Measurements from ENCODE around the gene GRXCR1.

Gene GRXCR1

DNA sequence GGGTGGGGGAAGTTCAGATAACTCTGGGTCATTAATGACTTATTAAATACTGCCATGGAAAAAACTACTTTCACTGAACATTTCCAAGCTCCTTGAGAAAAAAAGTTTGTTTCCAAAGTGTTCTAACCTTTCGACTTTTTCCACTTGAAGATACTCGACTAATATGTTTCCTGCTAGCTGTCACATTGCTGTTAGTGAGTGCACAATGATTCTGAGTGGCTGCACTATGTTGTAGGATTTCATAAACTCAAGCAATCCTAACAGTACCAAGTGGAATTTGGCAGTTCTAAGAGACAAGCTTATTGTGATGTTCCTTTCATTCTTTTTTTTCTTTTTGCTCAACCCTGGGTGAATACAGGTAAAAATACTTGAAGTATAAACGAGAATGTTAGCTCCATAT is 33.4 kb downstream of the GRXCR1 start:
- no peak overlapping the region for H3K4me3 ChIP-seq (ENCODE audit: low read length)
- TF ChIP-seq, protein P1, sequence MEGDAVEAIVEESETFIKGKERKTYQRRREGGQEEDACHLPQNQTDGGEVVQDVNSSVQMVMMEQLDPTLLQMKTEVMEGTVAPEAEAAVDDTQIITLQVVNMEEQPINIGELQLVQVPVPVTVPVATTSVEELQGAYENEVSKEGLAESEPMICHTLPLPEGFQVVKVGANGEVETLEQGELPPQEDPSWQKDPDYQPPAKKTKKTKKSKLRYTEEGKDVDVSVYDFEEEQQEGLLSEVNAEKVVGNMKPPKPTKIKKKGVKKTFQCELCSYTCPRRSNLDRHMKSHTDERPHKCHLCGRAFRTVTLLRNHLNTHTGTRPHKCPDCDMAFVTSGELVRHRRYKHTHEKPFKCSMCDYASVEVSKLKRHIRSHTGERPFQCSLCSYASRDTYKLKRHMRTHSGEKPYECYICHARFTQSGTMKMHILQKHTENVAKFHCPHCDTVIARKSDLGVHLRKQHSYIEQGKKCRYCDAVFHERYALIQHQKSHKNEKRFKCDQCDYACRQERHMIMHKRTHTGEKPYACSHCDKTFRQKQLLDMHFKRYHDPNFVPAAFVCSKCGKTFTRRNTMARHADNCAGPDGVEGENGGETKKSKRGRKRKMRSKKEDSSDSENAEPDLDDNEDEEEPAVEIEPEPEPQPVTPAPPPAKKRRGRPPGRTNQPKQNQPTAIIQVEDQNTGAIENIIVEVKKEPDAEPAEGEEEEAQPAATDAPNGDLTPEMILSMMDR (conservative IDR thresholded peaks at IDR 0.05; ENCODE audit: low read length) = no peak
- no peak for DNase-seq (ENCODE audit: low read depth)

DNA sequence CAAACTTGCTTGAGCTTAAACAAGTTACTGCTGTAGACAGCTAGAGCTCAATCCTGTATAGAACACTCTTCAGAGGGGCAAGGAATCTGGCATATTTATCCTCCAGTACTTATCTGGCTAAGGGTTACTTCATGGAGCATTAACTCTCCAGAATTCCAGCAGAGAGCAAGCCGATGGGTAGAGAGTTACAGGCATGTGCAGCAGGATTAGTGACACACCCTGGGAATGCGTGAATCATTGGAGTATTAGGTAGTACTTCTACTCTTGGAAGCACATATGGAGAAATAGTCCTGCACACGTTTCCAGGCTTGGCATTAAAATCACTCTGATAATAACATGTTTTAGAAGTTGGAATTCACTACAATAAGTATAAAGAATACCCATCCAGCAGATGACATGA is 35.4 kb downstream of the GRXCR1 start:
- TF ChIP-seq, protein P1 (conservative IDR thresholded peaks at IDR 0.05; ENCODE audit: low read length) = no peak

DNA sequence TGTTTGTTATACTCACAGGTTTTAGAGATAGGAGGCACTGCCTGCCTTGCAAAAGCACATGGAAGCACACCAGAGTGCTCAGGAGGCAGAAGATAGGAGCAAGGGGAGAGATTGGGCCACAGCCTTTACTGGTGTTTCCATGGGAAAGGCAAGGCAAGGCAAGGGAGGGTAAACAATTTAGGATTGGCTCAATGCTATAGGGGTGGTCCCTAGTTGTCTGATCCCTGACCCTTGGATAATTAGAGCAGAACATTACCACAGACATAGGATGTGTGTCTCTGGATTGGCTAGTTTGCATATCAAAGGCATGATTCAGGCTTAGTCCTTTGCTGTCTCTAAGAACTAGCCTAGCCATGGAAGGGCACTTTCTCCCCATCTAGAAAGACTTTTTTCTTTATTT is 36.1 kb downstream of the GRXCR1 start:
- TF ChIP-seq, protein P1 (conservative IDR thresholded peaks at IDR 0.05; ENCODE audit: low read length) = no peak
- no peak for DNase-seq (ENCODE audit: low read depth)
- H3K4me3 ChIP-seq (ENCODE audit: low read length) = no peak overlapping the region

More for the DNA sequence above, 35.4 kb downstream of the GRXCR1 start:
- no peak for DNase-seq (ENCODE audit: low read depth)
- no peak overlapping the region for H3K4me3 ChIP-seq (ENCODE audit: low read length)

DNA sequence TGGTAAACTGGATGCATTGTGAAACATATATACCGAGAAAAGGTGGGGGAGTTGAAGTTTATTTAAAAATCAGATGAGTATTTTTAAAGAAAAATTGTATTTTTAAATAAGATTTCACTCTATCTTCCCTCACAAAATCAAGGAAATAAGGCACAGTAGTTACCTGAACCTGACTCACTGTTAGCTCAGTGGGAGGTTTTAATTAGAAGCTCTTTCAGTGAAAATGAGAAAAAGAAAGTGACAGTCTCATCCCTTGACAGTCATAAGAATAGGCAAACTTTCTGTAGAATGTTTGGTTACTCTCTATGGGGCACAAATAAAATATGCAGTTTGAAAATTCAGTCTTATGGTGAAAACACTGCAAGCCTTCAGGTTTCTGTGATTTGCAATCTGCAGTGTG is 49.7 kb downstream of the GRXCR1 start:
- TF ChIP-seq, protein P1 (conservative IDR thresholded peaks at IDR 0.05; ENCODE audit: low read length) = no peak
- H3K4me3 ChIP-seq (ENCODE audit: low read length) = no peak overlapping the region
- no peak for DNase-seq (ENCODE audit: low read depth)

DNA sequence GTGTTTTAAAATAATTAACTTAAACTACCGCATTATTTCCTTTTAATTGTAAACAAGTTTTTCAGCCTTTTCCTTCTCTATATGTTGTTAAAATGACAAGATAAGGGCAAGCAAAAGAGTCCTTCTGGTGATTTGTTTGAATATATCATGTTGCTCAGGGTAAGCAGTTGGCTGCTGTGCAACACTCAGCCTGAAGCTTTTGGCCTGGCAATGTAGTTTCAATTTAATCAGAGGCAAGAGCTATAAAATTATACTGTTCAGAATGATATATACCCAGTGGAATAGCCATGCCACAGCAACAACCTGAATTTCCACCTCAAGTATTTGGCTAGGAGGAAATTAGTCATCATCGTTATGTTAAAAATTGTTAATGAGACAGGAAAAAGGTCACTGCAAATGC is 53.4 kb downstream of the GRXCR1 start:
- no peak for DNase-seq (ENCODE audit: low read depth)
- TF ChIP-seq, protein P1 (conservative IDR thresholded peaks at IDR 0.05; ENCODE audit: low read length) = no peak
- H3K4me3 ChIP-seq (ENCODE audit: low read length) = no peak overlapping the region

DNA sequence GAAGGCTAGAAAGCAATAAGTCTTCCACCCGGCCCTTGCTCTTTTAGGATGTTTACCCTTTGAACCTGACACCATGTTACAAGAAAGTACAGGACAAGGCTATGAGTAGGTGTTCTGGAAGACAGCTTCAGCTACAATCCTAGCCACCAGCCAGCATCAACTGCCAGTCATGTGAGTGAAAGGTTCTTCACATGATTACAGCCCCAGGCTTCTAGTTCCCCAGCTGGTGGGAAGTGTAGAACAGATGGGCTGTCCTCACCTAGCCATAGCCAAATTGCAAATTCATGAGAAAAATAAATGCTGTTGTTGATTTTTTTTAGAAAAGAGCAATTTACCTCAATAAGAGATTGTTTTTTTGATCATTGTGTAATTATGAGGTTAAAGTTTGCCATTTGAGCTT is 60.8 kb downstream of the GRXCR1 start:
- TF ChIP-seq, protein P1 (conservative IDR thresholded peaks at IDR 0.05; ENCODE audit: low read length) = no peak
- DNase-seq (ENCODE audit: low read depth) = no peak
- H3K4me3 ChIP-seq (ENCODE audit: low read length) = no peak overlapping the region

DNA sequence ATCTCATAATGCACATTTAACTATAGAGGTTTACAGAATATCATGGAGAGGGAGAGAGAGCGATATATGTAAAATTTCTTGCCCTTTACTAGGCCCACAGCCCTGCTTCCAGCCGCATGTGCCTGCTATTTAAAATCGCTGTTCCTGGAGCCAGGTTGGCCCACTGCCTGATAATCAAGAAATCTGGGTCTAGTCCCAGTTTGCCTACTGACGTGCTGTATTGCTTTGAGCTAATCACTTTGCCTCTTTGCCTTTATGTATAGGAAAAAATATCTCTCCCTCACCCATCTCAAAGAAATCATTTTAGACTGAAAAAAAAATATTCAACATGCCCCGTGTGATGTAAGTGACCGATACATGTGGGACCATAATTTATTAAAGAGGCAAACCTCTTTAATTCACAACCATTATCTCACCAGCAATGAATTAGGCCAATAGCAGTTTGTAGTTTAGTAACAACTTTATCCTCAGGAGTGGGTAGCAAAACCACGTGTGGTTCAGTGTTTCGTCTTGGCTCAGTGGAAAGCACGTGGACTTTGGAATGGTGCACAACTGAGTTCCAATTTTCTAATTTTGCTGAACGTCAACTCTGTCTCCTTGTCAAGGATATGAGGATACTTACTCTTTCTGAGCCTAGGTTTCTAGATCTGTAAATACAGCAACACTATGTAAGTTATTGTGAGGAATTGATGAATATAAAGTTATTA is 62.6 kb downstream of the GRXCR1 start:
- no peak overlapping the region for H3K4me3 ChIP-seq (ENCODE audit: low read length)
- TF ChIP-seq, protein P1 (conservative IDR thresholded peaks at IDR 0.05; ENCODE audit: low read length) = no peak
- no peak for DNase-seq (ENCODE audit: low read depth)
